DND-41 (cell line): ENCODE data around the gene POU2F1.

ENCODE experiments used
- CTCF ChIP-seq: IDR thresholded peaks from 2 replicates; pipeline ENCODE4 v1.5.1; 2012; ENCODE audit warnings: borderline replicate concordance, low read length, moderate library complexity, mild to moderate bottlenecking; ENCODE audit not compliant: poor library complexity, severe bottlenecking; ENCODE audit errors: extremely low read depth
- EZH2 ChIP-seq: IDR thresholded peaks from 3 replicates; pipeline ENCODE4 v1.6.1; 2012; ENCODE audit warnings: borderline replicate concordance, low read depth, mild to moderate bottlenecking, moderate library complexity, low read length, inconsistent platforms; ENCODE audit not compliant: severe bottlenecking

- TF ChIP-seq CTCF (no peak), EZH2 (no peak)
These were observed 209.6 kb downstream of the POU2F1 start for GRCh38 chr1:167430134-167430848.
